Tibial nerve (tissue), 4 donors: Measurements from ENCODE around the gene BAHCC1. TPM values are rescaled to one million over a fixed set of nuclear protein-coding genes. Genes with fewer than 3 reads are reported as not detected.

Experiments
- DNase-seq, 2 donors: peaks; one replicate each; pipeline ENCODE4 v3.0.0-alpha.2; 2019; ENCODE audit warnings: low spot score in 2 of 2
- H3K27ac ChIP-seq, 4 donors: fragments of 200-600 bp; sonication (generic) in 3 of 4; one replicate each; pipeline ENCODE4 v1.5.1; 2017 to 2019; ENCODE audit warnings: mild to moderate bottlenecking in 1 of 4
- H3K27me3 ChIP-seq, 2 donors: fragments of 200-600 bp; sonication (generic) in 1 of 2; one replicate each; pipeline versions ENCODE4 v1.5.1 to v1.6.0; 2017 to 2019
- H3K36me3 ChIP-seq, 3 donors: fragments of 200-600 bp; sonication (generic); one replicate each; pipeline ENCODE4 v1.5.1; 2018 to 2019
- H3K4me1 ChIP-seq, 4 donors: fragments of 200-600 bp; sonication (generic) in 3 of 4; one replicate each; pipeline ENCODE4 v1.5.1; 2017 to 2019
- H3K4me3 ChIP-seq, 4 donors: fragments of 200-600 bp; sonication (generic) in 3 of 4; one replicate each; pipeline ENCODE4 v1.5.1; 2017 to 2019; ENCODE audit warnings: mild to moderate bottlenecking in 1 of 4, moderate library complexity in 1 of 4
- H3K9me3 ChIP-seq, 4 donors: fragments of 200-600 bp; sonication (generic) in 3 of 4; one replicate each; pipeline ENCODE4 v1.5.1; 2017 to 2019
- EP300 ChIP-seq, 2 donors: sonication (generic); formaldehyde crosslinking; IDR thresholded peaks; one replicate each; pipeline ENCODE4 v1.6.1; 2017; ENCODE audit warnings: antibody characterized with exemption in 2 of 2, mild to moderate bottlenecking in 1 of 2
- POLR2A ChIP-seq, 2 donors: fragments of 450-650 bp; IDR thresholded peaks; one replicate each; pipeline ENCODE4 v1.6.1; 2017; ENCODE audit warnings: antibody characterized with exemption in 2 of 2, mild to moderate bottlenecking in 2 of 2, moderate library complexity in 2 of 2
- WGBS, 2 donors: methylation state at CpG; one replicate each; pipeline ENCODE4 v1.1.5; 2018; 5-methylcytosine and 5-hydroxymethylcytosine counted together
- total RNA-seq, 4 donors: library from RNA; depleted of rRNA; stranded (reverse); fragments of >200 nt; gene quantifications; one replicate each; pipeline ENCODE4 v1.1.0, GENCODE V29; 2016
- TF ChIP-seq, protein P1 (sequence below), 5 experiments: fragments of 200-600 bp in 3 of 5; fragments of 450-650 bp in 2 of 5; sonication (generic) in 3 of 5; IDR thresholded peaks; one replicate each; pipeline ENCODE4 v1.5.1; 2016 to 2019; ENCODE audit warnings: antibody characterized with exemption in 5 of 5, mild to moderate bottlenecking in 3 of 5, moderate library complexity in 2 of 5

BAHCC1 gene
- total RNA-seq, 4 donors from 2014 or later = 15.1 to 38.7 (median 27.4) TPM

DNA sequence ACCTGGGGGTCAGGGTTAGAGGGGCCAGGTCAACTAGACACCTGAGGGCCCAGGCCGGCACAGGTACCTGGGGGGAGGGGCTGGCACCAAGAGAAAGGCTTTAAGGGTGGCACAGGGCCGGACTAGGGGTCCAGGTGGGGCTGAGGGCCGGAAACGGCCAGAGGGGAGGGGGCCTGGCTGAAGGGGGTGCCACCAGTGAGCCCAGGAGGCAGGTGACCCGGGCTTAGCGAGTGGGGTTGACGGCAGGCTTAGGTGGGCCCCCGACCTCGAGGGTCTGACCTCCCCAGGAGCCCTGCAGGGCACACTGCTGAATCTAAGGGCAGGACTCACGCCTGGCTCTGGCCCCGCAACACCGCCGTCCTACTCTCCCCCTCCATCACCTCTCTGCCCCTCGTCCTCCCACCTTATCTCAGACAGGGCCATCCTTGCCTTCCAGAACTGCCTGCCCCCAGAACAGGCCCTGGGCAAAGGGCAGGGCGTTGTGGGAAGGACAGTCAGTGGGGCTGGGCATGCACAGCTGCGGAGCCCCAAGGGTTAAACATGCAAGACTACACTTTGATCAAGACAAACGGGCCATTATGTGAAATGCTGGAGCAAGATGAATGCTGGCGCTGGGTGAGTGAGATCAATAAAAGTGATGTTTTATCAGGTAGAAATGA is 73.0 kb downstream of the BAHCC1 start:
- no peak for DNase-seq
- no peak overlapping the region for H3K27ac ChIP-seq
- 69 to 73% methylated on average over 18 of the region's 18 CpGs for WGBS, 2 donors
- H3K4me3 ChIP-seq = no peak overlapping the region
- H3K27me3 ChIP-seq = no peaks in the 10 kb centered on the region
- H3K4me1 ChIP-seq = peaks cover 0 to 26% (median 2%) of the 10 kb centered on the region in 4 donors
- TF ChIP-seq EP300 (IDR thresholded peaks at IDR 0.05) = no peak
- TF ChIP-seq, protein P1, sequence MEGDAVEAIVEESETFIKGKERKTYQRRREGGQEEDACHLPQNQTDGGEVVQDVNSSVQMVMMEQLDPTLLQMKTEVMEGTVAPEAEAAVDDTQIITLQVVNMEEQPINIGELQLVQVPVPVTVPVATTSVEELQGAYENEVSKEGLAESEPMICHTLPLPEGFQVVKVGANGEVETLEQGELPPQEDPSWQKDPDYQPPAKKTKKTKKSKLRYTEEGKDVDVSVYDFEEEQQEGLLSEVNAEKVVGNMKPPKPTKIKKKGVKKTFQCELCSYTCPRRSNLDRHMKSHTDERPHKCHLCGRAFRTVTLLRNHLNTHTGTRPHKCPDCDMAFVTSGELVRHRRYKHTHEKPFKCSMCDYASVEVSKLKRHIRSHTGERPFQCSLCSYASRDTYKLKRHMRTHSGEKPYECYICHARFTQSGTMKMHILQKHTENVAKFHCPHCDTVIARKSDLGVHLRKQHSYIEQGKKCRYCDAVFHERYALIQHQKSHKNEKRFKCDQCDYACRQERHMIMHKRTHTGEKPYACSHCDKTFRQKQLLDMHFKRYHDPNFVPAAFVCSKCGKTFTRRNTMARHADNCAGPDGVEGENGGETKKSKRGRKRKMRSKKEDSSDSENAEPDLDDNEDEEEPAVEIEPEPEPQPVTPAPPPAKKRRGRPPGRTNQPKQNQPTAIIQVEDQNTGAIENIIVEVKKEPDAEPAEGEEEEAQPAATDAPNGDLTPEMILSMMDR (IDR thresholded peaks at IDR 0.05) = no peak
- no peak for TF ChIP-seq POLR2A (IDR thresholded peaks at IDR 0.05)
- H3K9me3 ChIP-seq = no peaks in the 10 kb centered on the region
- peaks cover 0 to 14% (median 0%) of the 10 kb centered on the region in 3 donors for H3K36me3 ChIP-seq

DNA sequence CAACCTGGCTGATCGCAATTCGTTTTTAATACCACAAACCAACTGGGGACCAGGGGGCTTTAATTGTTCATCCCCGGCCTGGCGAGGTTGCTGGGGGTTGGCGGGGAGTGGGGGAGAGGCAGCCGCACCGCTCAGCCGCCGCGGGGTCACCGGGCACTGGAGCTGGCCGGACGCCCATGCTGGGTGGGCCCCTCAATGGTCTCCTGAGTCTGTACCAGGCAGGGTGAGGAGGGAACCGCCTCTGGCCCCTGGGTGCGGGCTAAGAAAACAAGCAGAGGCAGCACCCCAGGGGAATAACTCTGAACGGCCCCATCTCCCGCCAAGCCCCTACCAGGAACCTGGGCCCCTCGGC is 73.5 kb downstream of the BAHCC1 start:
- DNase-seq = no peak
- 34 to 49% methylated on average over 13 to 18 of the region's 18 CpGs for WGBS, 2 donors
- Histone ChIP-seq H3K9me3 (no peaks in the 10 kb centered on the region), H3K27ac (no peak overlapping the region), H3K4me3 (no peak overlapping the region), H3K27me3 (no peaks in the 10 kb centered on the region), H3K4me1 (peaks cover 0 to 26% (median 2%) of the 10 kb centered on the region in 4 donors), H3K36me3 (peaks cover 0 to 9% (median 0%) of the 10 kb centered on the region in 3 donors)
- TF ChIP-seq, protein P1 (IDR thresholded peaks at IDR 0.05) = no peak
- TF ChIP-seq POLR2A (IDR thresholded peaks at IDR 0.05) (no peak), EP300 (IDR thresholded peaks at IDR 0.05) (no peak)

DNA sequence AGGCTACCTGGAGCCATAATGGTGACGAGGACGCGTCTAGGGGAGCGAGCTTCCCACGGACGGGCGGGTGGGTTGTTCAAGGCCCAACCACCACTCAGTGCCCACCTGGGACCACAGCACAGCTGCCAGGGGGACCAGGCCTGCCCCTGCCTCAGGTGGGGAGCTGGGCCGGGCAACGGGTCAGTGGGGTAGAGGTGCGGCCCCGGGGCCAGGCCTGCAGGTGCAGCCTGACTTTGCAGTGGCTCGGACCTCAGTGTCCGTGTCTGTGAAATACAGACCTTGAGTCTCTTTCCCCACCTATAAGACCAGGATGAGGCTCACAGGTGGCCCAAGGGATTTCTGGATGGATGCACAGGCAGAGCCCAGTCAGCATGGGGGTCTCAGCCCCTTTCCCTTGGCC is 74.0 kb downstream of the BAHCC1 start:
- H3K4me1 ChIP-seq = peaks cover 0 to 26% (median 2%) of the 10 kb centered on the region in 4 donors
- 88 to 94% methylated on average over 6 to 12 of the region's 13 CpGs for WGBS, 2 donors
- no peaks in the 10 kb centered on the region for H3K27me3 ChIP-seq
- peaks cover 0 to 4% (median 0%) of the 10 kb centered on the region in 3 donors for H3K36me3 ChIP-seq
- no peak for TF ChIP-seq POLR2A (IDR thresholded peaks at IDR 0.05)
- no peak for TF ChIP-seq EP300 (IDR thresholded peaks at IDR 0.05)
- TF ChIP-seq, protein P1 (IDR thresholded peaks at IDR 0.05) = no peak
- H3K27ac ChIP-seq = no peak overlapping the region
- DNase-seq = no peak
- H3K4me3 ChIP-seq = no peak overlapping the region
- H3K9me3 ChIP-seq = no peaks in the 10 kb centered on the region

DNA sequence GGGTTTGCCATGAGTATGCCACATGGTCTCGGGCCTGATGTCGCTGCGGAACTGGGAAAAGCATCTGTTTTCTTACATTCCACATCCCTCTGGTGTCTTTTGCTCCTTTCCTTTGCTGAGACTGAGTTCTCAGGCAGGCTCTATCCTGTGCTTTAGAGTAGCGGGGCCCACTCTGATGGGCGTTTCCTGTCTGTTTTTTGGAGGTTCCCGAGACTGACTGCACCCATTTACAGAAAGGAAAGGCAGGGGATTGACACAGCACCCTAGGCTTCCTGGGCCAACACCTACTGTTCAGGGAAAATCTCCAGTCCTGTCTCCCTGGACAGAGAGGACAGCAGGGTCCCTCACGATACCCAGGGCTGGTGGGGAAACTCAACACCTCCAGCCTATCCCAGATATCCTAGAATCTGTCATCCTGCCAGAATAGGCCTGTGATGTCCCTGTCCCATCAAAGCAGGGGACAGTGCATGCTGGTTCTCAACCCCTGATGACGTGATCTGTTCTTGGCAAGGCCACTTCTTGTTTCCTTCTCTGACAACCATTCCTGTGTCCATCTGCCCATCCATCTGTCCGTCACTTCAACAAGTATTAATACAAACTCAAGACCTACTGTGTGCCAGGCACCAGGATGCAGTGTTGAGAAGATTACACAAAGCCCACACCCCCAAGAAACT is 75.2 kb downstream of the BAHCC1 start:
- no peak overlapping the region for H3K4me3 ChIP-seq
- DNase-seq = no peak
- no peaks in the 10 kb centered on the region for H3K9me3 ChIP-seq
- H3K27ac ChIP-seq = no peak overlapping the region
- TF ChIP-seq, protein P1 (IDR thresholded peaks at IDR 0.05) = no peak
- no peak for TF ChIP-seq EP300 (IDR thresholded peaks at IDR 0.05)
- WGBS, 2 donors = 91 to 94% methylated on average over 9 of the region's 9 CpGs
- H3K27me3 ChIP-seq = no peaks in the 10 kb centered on the region
- H3K36me3 ChIP-seq = no peaks in the 10 kb centered on the region
- peaks cover 0 to 26% (median 2%) of the 10 kb centered on the region in 4 donors for H3K4me1 ChIP-seq
